K562 (cell line): ENCODE results near the gene PLEK2. TPM values are rescaled to one million over a fixed set of nuclear protein-coding genes. Genes with fewer than 3 reads are reported as not detected.
"Not testable (repeated sequence)": the region's sequence is repeated elsewhere in the genome, so short reads cannot be mapped to it uniquely, and the experiment has no call there.

Source experiments
- ATAC-seq: fragments of 200-7000 bp; cut with Tn5 transposase; 3 replicates; pipeline ENCODE4 v1.9.1; 2020; ENCODE audit warnings: moderate library complexity
- BruUV-seq: library from RNA; stranded (reverse); fragments of 400-500 nt; replicated peaks from 2 replicates; lab custom pipeline; 2021; lab: Mats Ljungman, UMichigan
- CTCF ChIA-PET: fragments of 300-600 bp; formaldehyde crosslinking; extraction: SDS; loops from one replicate; lab custom pipeline; 2021; ENCODE audit warnings: low intra/inter-chr PET ratio; lab: Yijun Ruan, JAX
- POLR2A ChIA-PET: fragments of 300-600, 350-650 bp; sonication (Branson Sonifier 250); formaldehyde crosslinking; extraction: SDS; loops from one replicate; lab custom pipeline; 2021; ENCODE audit warnings: antibody characterized with exemption, inconsistent platforms; lab: Yijun Ruan, JAX
- DNase-seq, 4 experiments: peaks; one replicate each; pipeline versions ENCODE4 v3.0.0 to v3.0.0-alpha.2; 2011 to 2018; ENCODE audit warnings: low spot score in 3 of 4, mixed read lengths in 3 of 4; ENCODE audit errors: extremely low read depth in 1 of 4
- FAIRE-seq: peaks from 2 replicates; lab custom pipeline; 2011; peaks lifted over from hg19 to GRCh38; lab: Jason Lieb, UNC
- H2AFZ ChIP-seq: 2 replicates; pipeline ENCODE4 v1.6.0; 2011; ENCODE audit warnings: low read depth, low read length, control low read depth, inconsistent platforms
- H3K27ac ChIP-seq: fragments of 200-600 bp; 3 replicates; pipeline ENCODE4 v1.8.0; 2011; ENCODE audit warnings: low read depth, mild to moderate bottlenecking, control low read depth, inconsistent platforms, low read length, moderate library complexity, mixed read lengths; ENCODE audit errors: extremely low read depth
- H3K27me3 ChIP-seq, 2 experiments: fragments of 300-600 bp in 1 of 2; 2 replicates in 1 of 2; 3 replicates in 1 of 2; pipeline versions ENCODE4 v1.6.0 to v1.8.0; 2011; ENCODE audit warnings: inconsistent platforms in 2 of 2, low read length in 2 of 2, mild to moderate bottlenecking in 1 of 2, mixed read lengths in 1 of 2, moderate library complexity in 1 of 2; ENCODE audit not compliant: control insufficient read depth in 2 of 2, insufficient read depth in 2 of 2
- H3K36me3 ChIP-seq: fragments of 300-600 bp; 3 replicates; pipeline ENCODE4 v1.8.0; 2011; ENCODE audit warnings: mild to moderate bottlenecking, low read length, inconsistent platforms; ENCODE audit not compliant: control insufficient read depth, insufficient read depth
- H3K4me1 ChIP-seq, 2 experiments: fragments of 200-600 bp in 1 of 2; replicated peaks in 1 of 2; 2 replicates in 1 of 2; 3 replicates in 1 of 2; pipeline versions ENCODE4 v1.5.1 to v1.8.0; 2011; ENCODE audit warnings: inconsistent platforms in 2 of 2, low read length in 2 of 2, mild to moderate bottlenecking in 1 of 2, mixed read lengths in 1 of 2, moderate library complexity in 1 of 2; ENCODE audit not compliant: control insufficient read depth in 2 of 2, insufficient read depth in 2 of 2
- H3K4me2 ChIP-seq: 2 replicates; pipeline ENCODE4 v1.6.1; 2011; ENCODE audit warnings: low read length, control low read depth, inconsistent platforms, mixed read lengths; ENCODE audit not compliant: insufficient read depth
- H3K4me3 ChIP-seq: fragments of 200-600 bp; sonication (generic), shearing (Covaris generic); 2 replicates; pipeline ENCODE4 v1.5.1; 2016; ENCODE audit warnings: control low read depth, inconsistent platforms
- H3K79me2 ChIP-seq: fragments of 200-600 bp; 3 replicates; pipeline ENCODE4 v1.8.0; 2011; ENCODE audit warnings: low read length, inconsistent platforms; ENCODE audit not compliant: control insufficient read depth, insufficient read depth
- H3K9ac ChIP-seq, 2 experiments: 2 replicates each; pipeline versions ENCODE4 v1.6.0 to v1.6.1; 2011; ENCODE audit warnings: low read depth in 2 of 2, low read length in 2 of 2, control low read depth in 1 of 2, inconsistent platforms in 1 of 2, mild to moderate bottlenecking in 1 of 2, mixed read lengths in 1 of 2; ENCODE audit not compliant: insufficient read depth in 1 of 2
- H3K9me1 ChIP-seq: one replicate; pipeline ENCODE4 v1.6.0; 2011; ENCODE audit warnings: inconsistent platforms, mild to moderate bottlenecking, low read length, moderate library complexity; ENCODE audit not compliant: control insufficient read depth, insufficient read depth
- H3K9me3 ChIP-seq: replicated peaks from 2 replicates; pipeline ENCODE4 v1.5.1; 2011; ENCODE audit warnings: low read depth, low read length, inconsistent platforms; ENCODE audit not compliant: control insufficient read depth, insufficient read depth
- H4K20me1 ChIP-seq: replicated peaks from 2 replicates; pipeline ENCODE4 v1.6.1; 2011; ENCODE audit warnings: low read length, inconsistent platforms, mixed read lengths; ENCODE audit not compliant: control insufficient read depth, insufficient read depth
- ZNF398 ChIP-seq: fragments of 250-450 bp; sonication (Bioruptor Pico); IDR thresholded peaks from 2 replicates; pipeline ENCODE4 v1.8.0; 2021; ENCODE audit warnings: moderate library complexity, mild to moderate bottlenecking, inconsistent platforms
- WGBS: fragments of 100-300 bp; shearing (Covaris generic); methylation state at CpG from one replicate; pipeline ENCODE4 v1.1.6; 2016; ENCODE audit warnings: low coverage, mixed read lengths; ENCODE audit not compliant: insufficient coverage; ENCODE audit errors: missing lambda C conversion rate; 5-methylcytosine and 5-hydroxymethylcytosine counted together
- in situ Hi-C: fragments of 300-500 bp; cut with MboI; formaldehyde crosslinking; loops from 4 replicates; pipeline ENCODE4 v1.15.0; 2018; ENCODE audit warnings: inconsistent platforms, mixed read lengths
- intact Hi-C: fragments of 100-400 bp; cut with micrococcal nuclease; formaldehyde crosslinking; loops from 2 replicates; pipeline ENCODE4 v1.14.2; 2022
- microRNA-seq: library from miRNA; unstranded; fragments of <30 nt; microRNA quantifications from one replicate; pipeline ENCODE4, GENCODE V29; 2018; ENCODE audit warnings: borderline microRNAs expressed
- polyA plus RNA-seq, 8 experiments: library from polyadenylated mRNA; depleted of rRNA in 4 of 8; stranded (reverse) in 5 of 8; unstranded in 3 of 8; fragments of >200 nt; fragmentation: Nextera tagmentation in 2 of 8; fragmentation: Illumina TruSeq in 1 of 8; extraction: Ambion mirVana in 2 of 8; extraction: Trizol in 1 of 8; gene quantifications; 2 replicates each; pipeline versions ENCODE4 v1.2.1 to v1.2.3, GENCODE V29; 2011 to 2014; ENCODE audit warnings: inconsistent platforms in 1 of 8, missing spikeins in 1 of 8
- small RNA-seq: library from RNA; depleted of rRNA; stranded (forward); fragments of <200 nt; gene quantifications from one replicate; pipeline ENCODE3, GENCODE V24; 2014
- total RNA-seq, 7 experiments: library from RNA; depleted of rRNA in 6 of 7; stranded (reverse); fragments of >200 nt in 6 of 7; fragmentation: Illumina TruSeq in 2 of 7; extraction: Trizol in 2 of 7; gene quantifications; 2 replicates each; pipeline versions ENCODE4 v1.2.1 to v1.2.3, GENCODE V29; 2011 to 2021; ENCODE audit warnings: low replicate concordance in 1 of 7

Gene PLEK2
- total and polyA plus RNA-seq, 9 of the 15 experiments (the other 6 are each of a cell fraction or from before 2014, with no cell fraction given): not detected

GRCh38 chr14:67343601-67344230 lies 68.2 kb downstream of the PLEK2 start (continued):
- TF ChIP-seq ZNF398 (CRISPR knock-in tag): no peak
- TF ChIP-seq, all 486 proteins: peak for 0

GRCh38 chr14:67341231-67341630 lies 70.7 kb downstream of the PLEK2 start:
- H3K27ac ChIP-seq, H3K4me3 ChIP-seq, H3K9ac ChIP-seq, H3K9me1 ChIP-seq, DNase-seq, H3K4me1 ChIP-seq, in situ Hi-C loops, H2AFZ ChIP-seq, BruUV-seq, H4K20me1 ChIP-seq, H3K4me2 ChIP-seq, H3K79me2 ChIP-seq, ATAC-seq, H3K27me3 ChIP-seq, H3K9me3 ChIP-seq, intact Hi-C loops, POLR2A ChIA-PET, FAIRE-seq, CTCF ChIA-PET: not testable (repeated sequence)
- peaks cover 58% of the 10 kb centered on the region for H3K36me3 ChIP-seq
- 100% methylated on average over 1 of the region's 31 CpGs for WGBS

Small RNA genes lying within 50 kb of the gene (microRNA-seq; reads per million reads assigned to microRNA genes)
- not detected for gene MIR5694

Small RNA genes lying within 50 kb of the gene (small RNA-seq; reads per million reads assigned to genes)
- gene MIR5694 (not detected), gene RF00019 (not detected)

Other genes starting within 250 kb of the PLEK2 start
Only the 7 nearest of the 8 such genes appear.
- gene PALS1, start 170.7 kb downstream of the PLEK2 start, total RNA-seq (2014; rRNA removed): 5.3 and 6.4 TPM in 2 replicates
- 7.2 and 8.6 TPM in 2 replicates for gene PALS1, start 170.7 kb downstream of the PLEK2 start, total RNA-seq (2014; rRNA removed; fragmentation: Illumina TruSeq; extraction: Trizol)
- gene PALS1, start 170.7 kb downstream of the PLEK2 start, total RNA-seq (2015; rRNA removed; fragmentation: Illumina TruSeq; extraction: Trizol): 8.3 and 8.9 TPM in 2 replicates
- 8.3 and 9.9 TPM in 2 replicates for gene PALS1, start 170.7 kb downstream of the PLEK2 start, total RNA-seq (2021)
- 7.3 and 8.6 TPM in 2 replicates for gene PALS1, start 170.7 kb downstream of the PLEK2 start, polyA plus RNA-seq (2011; rRNA removed)
- 7.6 and 9.0 TPM in 2 replicates for gene PALS1, start 170.7 kb downstream of the PLEK2 start, polyA plus RNA-seq (2014; fragmentation: Illumina TruSeq; extraction: Trizol)
- 1 to 10 TPM; 4.1 to 4.4 TPM for gene PALS1, start 170.7 kb downstream of the PLEK2 start, polyA plus RNA-seq (2014; fragmentation: Nextera tagmentation; extraction: Ambion mirVana)
- gene PALS1, start 170.7 kb downstream of the PLEK2 start, polyA plus RNA-seq (2014; rRNA removed): 4.1 and 6.3 TPM in 2 replicates
- gene ATP6V1D, start 52.4 kb downstream of the PLEK2 start, total RNA-seq (2014; rRNA removed): 35.5 and 41.2 TPM in 2 replicates
- 56.9 and 71.0 TPM in 2 replicates for gene ATP6V1D, start 52.4 kb downstream of the PLEK2 start, total RNA-seq (2014; rRNA removed; fragmentation: Illumina TruSeq; extraction: Trizol)
- 57.2 and 60.1 TPM in 2 replicates for gene ATP6V1D, start 52.4 kb downstream of the PLEK2 start, total RNA-seq (2015; rRNA removed; fragmentation: Illumina TruSeq; extraction: Trizol)
- 30.4 and 36.6 TPM in 2 replicates for gene ATP6V1D, start 52.4 kb downstream of the PLEK2 start, total RNA-seq (2021)
- gene ATP6V1D, start 52.4 kb downstream of the PLEK2 start, polyA plus RNA-seq (2011; rRNA removed): 29.5 and 49.6 TPM in 2 replicates
- gene ATP6V1D, start 52.4 kb downstream of the PLEK2 start, polyA plus RNA-seq (2014; fragmentation: Illumina TruSeq; extraction: Trizol): 38.6 and 42.6 TPM in 2 replicates
- 10 to 100 TPM; 86.3 to 91.0 TPM for gene ATP6V1D, start 52.4 kb downstream of the PLEK2 start, polyA plus RNA-seq (2014; fragmentation: Nextera tagmentation; extraction: Ambion mirVana)
- 35.5 and 50.0 TPM in 2 replicates for gene ATP6V1D, start 52.4 kb downstream of the PLEK2 start, polyA plus RNA-seq (2014; rRNA removed)
- 362 and 424 TPM in 2 replicates for gene EIF2S1, start 51.8 kb downstream of the PLEK2 start, total RNA-seq (2014; rRNA removed)
- 344 and 380 TPM in 2 replicates for gene EIF2S1, start 51.8 kb downstream of the PLEK2 start, total RNA-seq (2014; rRNA removed; fragmentation: Illumina TruSeq; extraction: Trizol)
- gene EIF2S1, start 51.8 kb downstream of the PLEK2 start, total RNA-seq (2015; rRNA removed; fragmentation: Illumina TruSeq; extraction: Trizol): 311 and 332 TPM in 2 replicates
- gene EIF2S1, start 51.8 kb downstream of the PLEK2 start, total RNA-seq (2021): 234 and 237 TPM in 2 replicates
- gene EIF2S1, start 51.8 kb downstream of the PLEK2 start, polyA plus RNA-seq (2011; rRNA removed): 147 and 314 TPM in 2 replicates
- 216 and 275 TPM in 2 replicates for gene EIF2S1, start 51.8 kb downstream of the PLEK2 start, polyA plus RNA-seq (2014; fragmentation: Illumina TruSeq; extraction: Trizol)
- 1,000 to 10,000 TPM in 1 of 2 experiments, 100 to 1,000 TPM in 1; 717 to 1,018 TPM for gene EIF2S1, start 51.8 kb downstream of the PLEK2 start, polyA plus RNA-seq (2014; fragmentation: Nextera tagmentation; extraction: Ambion mirVana)
- 310 and 331 TPM in 2 replicates for gene EIF2S1, start 51.8 kb downstream of the PLEK2 start, polyA plus RNA-seq (2014; rRNA removed)
- not detected in 2 replicates for gene TMEM229B, start 76.6 kb upstream of the PLEK2 start, total RNA-seq (2014; rRNA removed)
- not detected in 2 replicates for gene TMEM229B, start 76.6 kb upstream of the PLEK2 start, total RNA-seq (2014; rRNA removed; fragmentation: Illumina TruSeq; extraction: Trizol)
- gene TMEM229B, start 76.6 kb upstream of the PLEK2 start, total RNA-seq (2015; rRNA removed; fragmentation: Illumina TruSeq; extraction: Trizol): not detected in 2 replicates
- gene TMEM229B, start 76.6 kb upstream of the PLEK2 start, total RNA-seq (2021): 0.11 TPM in 1 of 2 replicates, not detected in the other
- gene TMEM229B, start 76.6 kb upstream of the PLEK2 start, polyA plus RNA-seq (2011; rRNA removed): not detected in 2 replicates
- not detected in 2 replicates for gene TMEM229B, start 76.6 kb upstream of the PLEK2 start, polyA plus RNA-seq (2014; fragmentation: Illumina TruSeq; extraction: Trizol)
- not detected for gene TMEM229B, start 76.6 kb upstream of the PLEK2 start, polyA plus RNA-seq (2014; fragmentation: Nextera tagmentation; extraction: Ambion mirVana)
- gene TMEM229B, start 76.6 kb upstream of the PLEK2 start, polyA plus RNA-seq (2014; rRNA removed): not detected in 2 replicates
- 2.1 and 2.5 TPM in 2 replicates for gene PLEKHH1, start 121.1 kb upstream of the PLEK2 start, total RNA-seq (2014; rRNA removed)
- 2.9 and 4.0 TPM in 2 replicates for gene PLEKHH1, start 121.1 kb upstream of the PLEK2 start, total RNA-seq (2014; rRNA removed; fragmentation: Illumina TruSeq; extraction: Trizol)
- 1.7 and 2.2 TPM in 2 replicates for gene PLEKHH1, start 121.1 kb upstream of the PLEK2 start, total RNA-seq (2015; rRNA removed; fragmentation: Illumina TruSeq; extraction: Trizol)
- gene PLEKHH1, start 121.1 kb upstream of the PLEK2 start, total RNA-seq (2021): 4.3 and 5.7 TPM in 2 replicates
- 3.7 and 6.6 TPM in 2 replicates for gene PLEKHH1, start 121.1 kb upstream of the PLEK2 start, polyA plus RNA-seq (2011; rRNA removed)
- 3.6 and 5.1 TPM in 2 replicates for gene PLEKHH1, start 121.1 kb upstream of the PLEK2 start, polyA plus RNA-seq (2014; fragmentation: Illumina TruSeq; extraction: Trizol)
- 1 to 10 TPM in 1 of 2 experiments, under 1 TPM in 1; 0.76 to 1.3 TPM for gene PLEKHH1, start 121.1 kb upstream of the PLEK2 start, polyA plus RNA-seq (2014; fragmentation: Nextera tagmentation; extraction: Ambion mirVana)
- 5.9 and 6.2 TPM in 2 replicates for gene PLEKHH1, start 121.1 kb upstream of the PLEK2 start, polyA plus RNA-seq (2014; rRNA removed)
- 21.1 and 33.9 TPM in 2 replicates for gene PIGH, start 188.1 kb upstream of the PLEK2 start, total RNA-seq (2014; rRNA removed)
- 24.7 and 25.8 TPM in 2 replicates for gene PIGH, start 188.1 kb upstream of the PLEK2 start, total RNA-seq (2014; rRNA removed; fragmentation: Illumina TruSeq; extraction: Trizol)
- 20.9 and 22.1 TPM in 2 replicates for gene PIGH, start 188.1 kb upstream of the PLEK2 start, total RNA-seq (2015; rRNA removed; fragmentation: Illumina TruSeq; extraction: Trizol)
- 24.6 and 25.1 TPM in 2 replicates for gene PIGH, start 188.1 kb upstream of the PLEK2 start, total RNA-seq (2021)
- gene PIGH, start 188.1 kb upstream of the PLEK2 start, polyA plus RNA-seq (2011; rRNA removed): 48.1 and 53.4 TPM in 2 replicates
- 23.3 and 26.6 TPM in 2 replicates for gene PIGH, start 188.1 kb upstream of the PLEK2 start, polyA plus RNA-seq (2014; fragmentation: Illumina TruSeq; extraction: Trizol)
- gene PIGH, start 188.1 kb upstream of the PLEK2 start, polyA plus RNA-seq (2014; fragmentation: Nextera tagmentation; extraction: Ambion mirVana): 10 to 100 TPM; 23.6 to 30.6 TPM
- gene PIGH, start 188.1 kb upstream of the PLEK2 start, polyA plus RNA-seq (2014; rRNA removed): 38.0 and 56.9 TPM in 2 replicates
- gene ARG2, start 207.8 kb upstream of the PLEK2 start, total RNA-seq (2014; rRNA removed): 13.9 and 15.5 TPM in 2 replicates
- gene ARG2, start 207.8 kb upstream of the PLEK2 start, total RNA-seq (2014; rRNA removed; fragmentation: Illumina TruSeq; extraction: Trizol): 17.8 and 19.7 TPM in 2 replicates
- gene ARG2, start 207.8 kb upstream of the PLEK2 start, total RNA-seq (2015; rRNA removed; fragmentation: Illumina TruSeq; extraction: Trizol): 5.8 and 6.2 TPM in 2 replicates
- gene ARG2, start 207.8 kb upstream of the PLEK2 start, total RNA-seq (2021): 12.5 and 13.1 TPM in 2 replicates
- gene ARG2, start 207.8 kb upstream of the PLEK2 start, polyA plus RNA-seq (2011; rRNA removed): 75.0 and 107 TPM in 2 replicates
- 20.3 and 21.9 TPM in 2 replicates for gene ARG2, start 207.8 kb upstream of the PLEK2 start, polyA plus RNA-seq (2014; fragmentation: Illumina TruSeq; extraction: Trizol)
- gene ARG2, start 207.8 kb upstream of the PLEK2 start, polyA plus RNA-seq (2014; fragmentation: Nextera tagmentation; extraction: Ambion mirVana): 10 to 100 TPM; 23.2 to 26.7 TPM
- 11.7 and 13.4 TPM in 2 replicates for gene ARG2, start 207.8 kb upstream of the PLEK2 start, polyA plus RNA-seq (2014; rRNA removed)